CD14-positive monocyte (primary cell): ENCODE data around the gene OR1S2. TPM values are rescaled to one million over a fixed set of nuclear protein-coding genes. Genes with fewer than 3 reads are reported as not detected.
"Not testable (repeated sequence)": the region's sequence is repeated elsewhere in the genome, so short reads cannot be mapped to it uniquely, and the experiment has no call there.

Experiments
- DNase-seq, 3 donors: peaks; one replicate each; pipeline ENCODE4 v3.0.0-alpha.2; 2011 to 2022
- H2AFZ ChIP-seq: 2 replicates; pipeline ENCODE4 v1.6.0; 2012; ENCODE audit warnings: mild to moderate bottlenecking, low read depth, low read length, inconsistent platforms; ENCODE audit not compliant: insufficient read depth, poor library complexity, severe bottlenecking
- H3K27ac ChIP-seq, 2 donors: 1 replicate in 1 of 2; 2 replicates in 1 of 2; pipeline ENCODE4 v1.5.1; 2012 to 2013; ENCODE audit warnings: low read length in 2 of 2, control low read depth in 1 of 2, inconsistent platforms in 1 of 2, low read depth in 1 of 2, mild to moderate bottlenecking in 1 of 2
- H3K27me3 ChIP-seq, 2 donors: one replicate each; pipeline versions ENCODE4 v1.6.0 to v1.6.1; 2011 to 2013; ENCODE audit warnings: low read length in 2 of 2; ENCODE audit not compliant: control insufficient read depth in 2 of 2, insufficient read depth in 2 of 2
- H3K36me3 ChIP-seq, 2 donors: replicated peaks in 1 of 2; 1 replicate in 1 of 2; 2 replicates in 1 of 2; pipeline versions ENCODE4 v1.5.1 to v1.6.1; 2012 to 2013; ENCODE audit warnings: low read length in 2 of 2, control low read depth in 1 of 2, inconsistent platforms in 1 of 2, mild to moderate bottlenecking in 1 of 2; ENCODE audit not compliant: insufficient read depth in 2 of 2, control insufficient read depth in 1 of 2
- H3K4me1 ChIP-seq, 2 donors: 1 replicate in 1 of 2; 2 replicates in 1 of 2; pipeline versions ENCODE4 v1.5.1 to v1.6.1; 2012 to 2013; ENCODE audit warnings: low read length in 2 of 2, control low read depth in 1 of 2, inconsistent platforms in 1 of 2, mild to moderate bottlenecking in 1 of 2, moderate library complexity in 1 of 2; ENCODE audit not compliant: insufficient read depth in 2 of 2, control insufficient read depth in 1 of 2
- H3K4me2 ChIP-seq: replicated peaks from 2 replicates; pipeline ENCODE3; 2012; ENCODE audit warnings: low read length, moderate library complexity, mild to moderate bottlenecking; ENCODE audit not compliant: poor library complexity, severe bottlenecking; ENCODE audit errors: extremely low read depth
- H3K4me3 ChIP-seq, 3 experiments: fragments of 200-600 bp in 1 of 3; sonication (generic) in 1 of 3; replicated peaks in 1 of 3; 1 replicate in 2 of 3; 2 replicates in 1 of 3; pipeline ENCODE4 v1.5.1; 2011 to 2013; ENCODE audit warnings: low read length in 3 of 3, mild to moderate bottlenecking in 3 of 3, control low read depth in 2 of 3, low read depth in 2 of 3, inconsistent platforms in 1 of 3, moderate library complexity in 1 of 3
- H3K79me2 ChIP-seq: 2 replicates; pipeline ENCODE4 v1.6.0; 2012; ENCODE audit warnings: mild to moderate bottlenecking, control low read depth, inconsistent platforms, low read length, moderate library complexity; ENCODE audit not compliant: insufficient read depth
- H3K9ac ChIP-seq: 2 replicates; pipeline ENCODE4 v1.6.0; 2017; ENCODE audit warnings: low read length, mild to moderate bottlenecking; ENCODE audit not compliant: insufficient read depth, poor library complexity, severe bottlenecking
- H3K9me3 ChIP-seq, 2 donors: replicated peaks in 1 of 2; 1 replicate in 1 of 2; 2 replicates in 1 of 2; pipeline versions ENCODE4 v1.5.1 to v1.6.1; 2012 to 2013; ENCODE audit warnings: low read length in 2 of 2, control low read depth in 1 of 2; ENCODE audit not compliant: control insufficient read depth in 1 of 2, insufficient read depth in 1 of 2
- H4K20me1 ChIP-seq: 2 replicates; pipeline ENCODE4 v1.6.0; 2012; ENCODE audit warnings: mild to moderate bottlenecking, low read length, control low read depth, moderate library complexity; ENCODE audit not compliant: insufficient read depth
- H3K27ac Mint-ChIP-seq, 7 donors: one replicate each; pipeline ENCODE4 v1.8.0; 2020; ENCODE audit warnings: mild to moderate bottlenecking in 7 of 7, mixed read lengths in 7 of 7, moderate library complexity in 6 of 7, inconsistent platforms in 2 of 7
- H3K27me3 Mint-ChIP-seq, 3 donors: one replicate each; pipeline ENCODE4 v1.8.0; 2021 to 2022; ENCODE audit warnings: low read depth in 3 of 3, mild to moderate bottlenecking in 3 of 3, mixed read lengths in 3 of 3, moderate library complexity in 3 of 3, inconsistent platforms in 1 of 3
- H3K36me3 Mint-ChIP-seq, 2 donors: one replicate each; pipeline ENCODE4 v1.8.0; 2020; ENCODE audit warnings: mixed read lengths in 2 of 2, inconsistent platforms in 1 of 2, mild to moderate bottlenecking in 1 of 2
- H3K4me1 Mint-ChIP-seq: one replicate; pipeline ENCODE4 v1.8.0; 2020; ENCODE audit warnings: mild to moderate bottlenecking, mixed read lengths
- H3K4me3 Mint-ChIP-seq, 2 donors: one replicate each; pipeline ENCODE4 v1.8.0; 2020; ENCODE audit warnings: mild to moderate bottlenecking in 2 of 2, mixed read lengths in 2 of 2, moderate library complexity in 1 of 2
- H3K9me3 Mint-ChIP-seq, 7 donors: one replicate each; pipeline ENCODE4 v1.8.0; 2020 to 2022; ENCODE audit warnings: mixed read lengths in 7 of 7, mild to moderate bottlenecking in 6 of 7, moderate library complexity in 6 of 7, inconsistent platforms in 2 of 7
- CTCF ChIP-seq: fragments of 200-600 bp; IDR thresholded peaks from one replicate; pipeline ENCODE4 v1.8.0; 2022; ENCODE audit warnings: antibody characterized with exemption, mild to moderate bottlenecking
- WGBS: methylation state at CpG from one replicate; pipeline ENCODE4 v1.1.5; 2013; ENCODE audit warnings: missing lambda C conversion rate; ENCODE audit not compliant: insufficient coverage; 5-methylcytosine and 5-hydroxymethylcytosine counted together
- intact Hi-C, 2 donors: fragments of 100-400 bp; cut with micrococcal nuclease; formaldehyde crosslinking; loops; one replicate each; pipeline versions ENCODE4 v1.15.0 to v1.15.1; 2023
- polyA plus RNA-seq, 3 donors: library from polyadenylated mRNA; depleted of rRNA in 1 of 3; unstranded in 2 of 3; stranded (reverse) in 1 of 3; fragments of 300-500 nt in 2 of 3; fragments of >200 nt in 1 of 3; fragmentation: Illumina TruSeq in 2 of 3; gene quantifications; 1 replicate in 2 of 3; 2 replicates in 1 of 3; pipeline ENCODE4 v1.2.3, GENCODE V29; 2012 to 2021

Gene OR1S2
- polyA plus RNA-seq, 3 donors = not detected

GRCh38 chr11:58216476-58216875, 12.5 kb upstream of the OR1S2 start:
- intact Hi-C loops = no loop called here
- no peaks in the 10 kb centered on the region for H3K79me2 ChIP-seq
- H3K36me3 Mint-ChIP-seq = no peaks in the 10 kb centered on the region
- H3K9me3 Mint-ChIP-seq = peaks cover 0 to 5% (median 2%) of the 10 kb centered on the region in 7 donors
- no peaks in the 10 kb centered on the region for H3K27me3 ChIP-seq
- no peaks in the 10 kb centered on the region for H3K4me1 Mint-ChIP-seq
- H3K27ac Mint-ChIP-seq = no peak overlapping the region
- no peak overlapping the region for H3K9ac ChIP-seq
- no peak overlapping the region for H3K4me2 ChIP-seq
- no peak for TF ChIP-seq CTCF
- H3K27me3 Mint-ChIP-seq = no peaks in the 10 kb centered on the region
- no peak overlapping the region for H3K27ac ChIP-seq
- no peak overlapping the region for H3K4me3 Mint-ChIP-seq
- no peaks in the 10 kb centered on the region for H4K20me1 ChIP-seq
- H3K9me3 ChIP-seq = no peaks in the 10 kb centered on the region
- no peak overlapping the region for H3K4me3 ChIP-seq
- no peaks in the 10 kb centered on the region for H3K4me1 ChIP-seq
- no peak overlapping the region for H2AFZ ChIP-seq
- no peaks in the 10 kb centered on the region for H3K36me3 ChIP-seq
- DNase-seq = no peak

- H3K9me3 Mint-ChIP-seq, H3K9me3 ChIP-seq, H3K4me1 Mint-ChIP-seq, H3K4me2 ChIP-seq, H3K27me3 Mint-ChIP-seq, H3K9ac ChIP-seq, H3K27ac Mint-ChIP-seq, H3K27me3 ChIP-seq, H3K36me3 Mint-ChIP-seq, H4K20me1 ChIP-seq, intact Hi-C loops, H3K4me3 Mint-ChIP-seq, H3K4me1 ChIP-seq, H3K4me3 ChIP-seq, H3K79me2 ChIP-seq, H3K36me3 ChIP-seq, H3K27ac ChIP-seq, H2AFZ ChIP-seq, DNase-seq: not testable (repeated sequence)
- WGBS = no CpG with 5 or more reads among the region's 2 CpGs
Measured at GRCh38 chr11:58212420-58212819, 8.5 kb upstream of the OR1S2 start, which contains the start of gene OR1S1. TSS of gene OR1S1 (plus strand) at chr11:58212720.
